A549 (cell line): ENCODE results near the gene NSL1.

Source experiments
- CEBPB ChIP-seq, 2 experiments: fragments of >200 bp in 1 of 2; sonication (Bioruptor Twin) in 1 of 2; formaldehyde crosslinking in 1 of 2; IDR thresholded peaks; 2 replicates each; pipeline ENCODE4 v1.6.1; 2012 to 2016
- CTCF ChIP-seq: fragments of >200 bp; sonication (Bioruptor Twin); formaldehyde crosslinking; IDR thresholded peaks from 3 replicates; pipeline ENCODE4 v1.5.1; 2016
- POLR2A ChIP-seq: IDR thresholded peaks from 2 replicates; pipeline ENCODE4 v1.6.1; 2012; ENCODE audit warnings: mild to moderate bottlenecking, low read length
- ZC3H11A ChIP-seq: fragments of 450-650 bp; IDR thresholded peaks from 2 replicates; pipeline ENCODE4 v1.6.1; 2014; ENCODE audit warnings: antibody characterized with exemption, mild to moderate bottlenecking
- TF ChIP-seq, protein P1 (sequence below): IDR thresholded peaks from 2 replicates; pipeline ENCODE4 v1.6.1; 2012
- TF ChIP-seq, protein P2 (sequence below): IDR thresholded peaks from 2 replicates; pipeline ENCODE4 v1.6.1; 2012

DNA sequence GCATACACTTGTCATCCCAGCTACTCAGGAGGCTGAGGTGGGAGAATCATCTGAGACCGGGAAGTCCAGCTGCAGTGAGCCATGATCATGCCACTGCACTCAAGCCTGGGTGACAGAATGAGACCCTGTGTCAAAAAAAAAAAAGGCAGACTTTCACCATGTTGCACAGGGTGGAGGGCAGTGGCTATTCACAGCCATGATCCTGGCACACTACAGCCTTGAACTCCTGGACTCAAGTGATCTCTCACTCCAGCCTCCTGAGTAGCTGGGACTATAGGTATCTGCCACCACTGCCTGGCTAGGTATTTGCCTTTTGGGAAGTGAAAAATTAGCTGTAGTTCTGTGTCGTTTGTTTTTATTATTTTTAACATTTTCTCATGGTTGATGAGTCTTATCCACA is 36.8 kb upstream of the NSL1 start:
- TF ChIP-seq, protein P1, sequence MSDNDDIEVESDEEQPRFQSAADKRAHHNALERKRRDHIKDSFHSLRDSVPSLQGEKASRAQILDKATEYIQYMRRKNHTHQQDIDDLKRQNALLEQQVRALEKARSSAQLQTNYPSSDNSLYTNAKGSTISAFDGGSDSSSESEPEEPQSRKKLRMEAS, result no peak
- TF ChIP-seq CTCF (no peak), POLR2A (no peak), CEBPB (IDR thresholded peaks at IDR 0.05) (no peak), ZC3H11A (no peak)
- TF ChIP-seq, protein P2, sequence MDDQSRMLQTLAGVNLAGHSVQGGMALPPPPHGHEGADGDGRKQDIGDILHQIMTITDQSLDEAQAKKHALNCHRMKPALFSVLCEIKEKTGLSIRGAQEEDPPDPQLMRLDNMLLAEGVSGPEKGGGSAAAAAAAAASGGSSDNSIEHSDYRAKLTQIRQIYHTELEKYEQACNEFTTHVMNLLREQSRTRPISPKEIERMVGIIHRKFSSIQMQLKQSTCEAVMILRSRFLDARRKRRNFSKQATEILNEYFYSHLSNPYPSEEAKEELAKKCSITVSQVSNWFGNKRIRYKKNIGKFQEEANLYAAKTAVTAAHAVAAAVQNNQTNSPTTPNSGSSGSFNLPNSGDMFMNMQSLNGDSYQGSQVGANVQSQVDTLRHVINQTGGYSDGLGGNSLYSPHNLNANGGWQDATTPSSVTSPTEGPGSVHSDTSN, result no peak
